Stimulated activated CD8-positive, alpha-beta memory T cell treated with anti-CD3 and anti-CD28 coated beads, Interleukin-7, amount 100 ng/mL, for 48 hours (primary cell): ENCODE measurements around the gene ADAMTS13.
A peak's percentile ranks its signal among the peaks of the same experiment; 100 is the strongest.
"Not testable (repeated sequence)": the region's sequence is repeated elsewhere in the genome, so short reads cannot be mapped to it uniquely, and the experiment has no call there.

Experiments
- DNase-seq, 2 donors: peaks; one replicate each; pipeline ENCODE4 v3.0.0-alpha.2; 2020; ENCODE audit warnings: low read depth in 1 of 2; ENCODE audit errors: extremely low read depth in 1 of 2

The ADAMTS13 gene

DNA sequence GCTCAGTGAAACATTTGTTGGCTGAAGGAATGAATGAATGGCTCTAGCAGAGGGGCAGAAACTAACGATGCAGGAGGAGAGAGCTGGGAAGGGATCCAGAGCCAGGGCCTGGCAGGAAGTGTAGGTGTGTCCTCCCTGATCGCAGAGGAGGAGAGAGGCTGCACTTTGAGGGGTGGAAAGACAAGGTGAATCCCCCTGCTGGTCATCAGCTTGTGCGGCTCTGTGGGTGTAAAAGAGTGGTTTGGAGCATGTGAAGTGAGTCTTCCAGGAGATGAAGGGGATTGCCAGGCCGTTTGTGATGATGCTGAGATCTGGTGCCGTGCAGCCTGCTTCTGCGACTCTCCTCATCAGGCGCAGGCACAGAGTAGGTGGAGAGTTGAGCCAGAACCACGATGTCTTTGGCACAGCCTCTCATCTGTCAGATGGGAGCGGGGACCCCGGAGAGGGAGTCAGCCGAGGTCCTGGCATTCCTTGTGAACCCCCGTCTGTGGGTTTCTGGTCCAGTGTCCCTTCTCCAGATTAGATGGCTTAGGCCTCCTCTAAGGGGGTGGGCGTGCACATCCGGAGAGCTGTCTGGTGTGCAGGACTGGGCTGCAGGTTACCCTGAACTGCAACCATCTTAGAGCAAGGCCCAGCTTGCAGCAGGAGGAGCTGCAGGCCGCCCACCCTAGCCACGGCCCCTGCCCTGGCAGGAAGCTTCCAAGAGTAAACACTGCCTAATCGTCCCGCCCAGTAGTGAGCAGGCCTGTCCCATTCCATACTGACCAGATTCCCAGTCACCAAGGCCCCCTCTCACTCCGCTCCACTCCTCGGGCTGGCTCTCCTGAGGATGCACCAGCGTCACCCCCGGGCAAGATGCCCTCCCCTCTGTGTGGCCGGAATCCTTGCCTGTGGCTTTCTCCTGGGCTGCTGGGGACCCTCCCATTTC lies at the start of gene ADAMTS13:
Gene ADAMTS13, plus strand, starts transcription at position 753 of the 928 bp plus-strand sequence. Its CDS starts 77 bp downstream, at position 830.
- peak; percentile 21 to 55 for DNase-seq

DNA sequence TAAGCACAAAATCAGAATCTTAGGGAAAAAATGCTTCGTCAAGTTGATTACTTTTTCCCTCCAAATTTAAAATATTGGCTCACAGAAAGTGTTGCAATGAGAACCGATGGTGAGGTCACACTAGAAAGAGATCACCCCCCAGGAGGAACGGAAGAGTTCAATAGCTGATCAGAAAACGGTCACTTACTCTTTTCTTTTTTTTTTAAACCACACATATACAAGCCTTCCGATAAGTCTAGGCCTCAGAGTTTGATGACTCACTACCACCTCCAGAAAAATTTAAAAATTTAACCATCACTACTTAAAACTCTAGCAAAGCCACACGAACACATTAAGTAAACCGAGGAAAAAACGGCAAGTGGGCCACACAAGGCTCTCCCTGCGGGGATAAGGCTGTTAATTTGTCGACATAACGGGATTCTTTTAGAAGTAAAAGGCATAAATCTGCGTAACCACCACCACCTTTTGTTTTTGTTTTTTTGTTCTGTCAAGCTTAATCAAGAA lies 47.5 kb upstream of the ADAMTS13 start:
- DNase-seq: no peak

DNA sequence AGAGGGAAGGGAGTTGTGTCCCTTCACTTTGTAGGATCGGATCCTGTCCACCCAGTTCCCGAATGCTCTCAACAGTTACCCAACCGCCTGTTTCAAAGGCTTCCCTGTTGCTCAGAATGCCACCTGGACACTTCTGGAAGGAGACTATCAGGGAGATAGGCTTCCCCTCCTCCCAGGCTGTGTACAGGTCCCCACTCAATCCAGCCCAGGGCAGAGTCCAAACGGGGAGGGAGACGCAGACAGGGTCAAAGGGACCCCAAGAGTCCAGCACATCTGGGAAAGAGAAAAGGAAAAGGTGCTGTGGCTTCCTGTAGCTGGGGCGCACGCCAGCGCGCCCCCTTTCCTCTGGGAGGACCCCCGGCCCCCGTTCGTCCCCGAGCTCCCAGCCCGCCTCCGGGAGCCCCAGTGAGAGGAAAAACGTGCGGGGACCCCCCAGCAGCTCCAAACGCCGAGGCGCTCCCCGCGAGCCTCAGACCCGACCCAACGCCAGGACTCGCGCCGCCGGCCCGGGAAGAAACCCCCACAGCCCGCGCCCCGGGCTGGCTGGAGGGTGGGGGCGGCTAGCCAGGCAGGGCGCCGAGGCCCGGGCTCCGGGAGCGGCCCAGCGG lies 46.9 kb upstream of the ADAMTS13 start:
- no peak for DNase-seq

DNA sequence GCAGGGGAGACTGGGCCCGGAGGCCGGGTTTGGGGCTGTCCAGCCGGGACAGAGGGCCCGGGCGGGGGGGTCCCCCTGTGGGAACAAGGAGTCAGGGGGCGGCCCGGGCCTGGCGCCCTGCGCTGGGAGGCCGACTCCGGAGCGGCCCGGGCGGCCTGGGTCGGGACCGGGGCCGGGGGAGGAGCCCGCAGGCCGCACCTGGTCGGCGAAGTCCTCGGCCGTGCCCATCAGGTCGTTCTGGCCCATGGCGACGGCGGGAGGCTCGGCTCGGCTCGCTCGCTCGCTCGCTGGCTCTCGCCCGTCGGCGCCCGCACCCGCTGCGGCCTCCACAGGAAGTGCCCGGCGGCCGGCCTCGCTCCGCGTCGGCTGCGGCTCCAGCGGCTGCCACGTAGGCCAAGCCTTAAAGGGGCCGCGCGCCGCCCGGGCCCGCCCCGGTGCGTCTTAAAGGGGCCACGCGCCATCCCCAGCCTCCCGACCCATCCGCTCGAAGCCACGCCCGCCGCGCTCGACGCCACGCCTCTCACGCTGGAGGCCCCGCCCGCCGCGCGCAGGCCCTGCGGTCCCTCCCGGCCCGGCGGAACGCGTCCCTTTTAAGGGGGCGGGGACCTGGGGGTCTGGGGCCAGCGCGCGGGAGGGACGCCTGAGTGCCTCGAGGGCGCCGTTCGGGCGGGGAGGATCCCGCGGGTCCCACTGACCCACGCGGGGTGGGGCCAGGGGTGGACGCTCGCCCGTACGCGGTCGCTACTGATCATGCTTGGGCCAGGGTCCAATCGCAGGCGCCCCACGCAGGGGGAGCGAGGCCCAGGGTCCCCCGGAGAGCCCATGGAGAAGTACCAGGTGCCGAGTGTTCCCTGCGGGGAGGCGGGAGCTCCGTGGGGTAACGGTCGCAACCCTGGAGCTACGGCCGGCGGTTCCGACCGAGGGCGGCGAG lies 46.2 kb upstream of the ADAMTS13 start, which contains the start of the genes STKLD1 and SURF4:
Gene STKLD1, plus strand, starts transcription at position 643 of the 931 bp plus-strand sequence. Its CDS starts 108 bp downstream, at position 751.
Gene SURF4, minus strand, starts transcription at position 337 of the 931 bp plus-strand sequence. Its CDS starts 91 bp downstream, at position 246.
- DNase-seq: peak; percentile 85 to 96

DNA sequence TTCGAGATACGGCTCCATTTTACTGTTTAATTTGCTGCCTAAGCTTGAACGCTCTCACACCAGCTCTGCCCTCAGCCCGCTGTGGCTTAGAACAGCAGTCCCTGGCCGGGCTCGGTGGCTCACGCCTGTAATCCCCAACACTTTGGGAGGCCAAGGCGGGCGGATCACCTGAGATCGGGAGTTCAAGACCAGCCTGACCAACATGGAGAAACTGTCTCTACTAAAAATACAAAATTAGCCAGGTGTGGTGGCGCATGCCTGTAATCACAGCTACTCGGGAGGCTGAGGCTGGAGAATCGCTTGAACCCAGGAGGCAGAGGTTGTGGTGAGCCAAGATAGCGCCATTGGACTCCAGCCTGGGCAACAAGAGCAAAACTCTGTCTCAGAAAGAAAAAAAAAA lies 44.9 kb upstream of the ADAMTS13 start:
- DNase-seq: not testable (repeated sequence)

DNA sequence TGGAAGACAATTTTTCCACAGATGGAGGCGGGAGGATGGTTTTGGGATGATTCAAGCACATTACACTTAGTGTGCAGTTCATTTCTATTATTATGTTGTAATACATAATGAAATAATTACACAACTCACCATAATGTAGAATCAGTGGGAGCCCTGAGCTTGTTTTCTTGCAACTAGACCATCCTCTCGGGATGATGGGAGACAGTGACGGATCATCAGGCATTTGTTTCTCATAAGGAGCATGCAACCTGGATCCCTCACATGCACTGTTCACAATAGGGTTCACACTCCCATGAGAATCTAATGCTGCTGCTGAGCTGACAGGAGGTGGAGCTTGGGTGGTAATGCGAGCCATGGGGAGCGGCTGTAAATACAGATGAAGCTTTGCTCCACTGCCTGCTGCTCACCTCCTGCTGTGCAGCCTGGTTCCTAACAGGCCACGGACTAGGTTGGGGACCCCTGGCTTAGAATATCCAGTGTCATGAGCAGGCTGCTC lies 44.4 kb upstream of the ADAMTS13 start:
- DNase-seq: no peak

DNA sequence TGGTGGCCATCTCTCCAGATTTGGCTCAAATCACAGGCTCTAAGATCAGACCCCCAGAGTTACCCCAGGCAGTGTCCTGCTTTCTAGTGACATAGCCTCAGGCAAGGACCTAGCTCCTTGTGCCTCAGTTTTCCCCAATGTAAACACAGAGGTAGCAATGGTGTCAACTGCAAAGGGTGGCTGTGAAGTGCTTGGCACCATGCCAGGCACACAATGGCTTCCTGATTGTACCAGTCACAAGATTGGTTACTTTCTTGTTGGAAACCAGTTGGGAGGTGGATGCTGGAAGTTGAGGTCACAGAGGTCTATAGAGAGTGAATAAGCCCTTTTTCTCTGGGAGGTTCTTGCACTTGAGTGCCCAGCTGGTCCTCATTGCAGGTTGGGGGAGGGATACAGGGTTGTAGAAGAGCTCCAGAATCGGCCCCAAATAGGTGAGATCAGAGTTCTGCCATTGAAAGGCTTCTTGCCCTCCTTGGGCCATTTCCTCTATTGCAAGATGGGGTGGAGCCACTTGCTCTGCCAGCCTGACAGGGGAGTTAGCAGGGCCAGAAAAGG lies 43.7 kb upstream of the ADAMTS13 start:
- no peak for DNase-seq

DNA sequence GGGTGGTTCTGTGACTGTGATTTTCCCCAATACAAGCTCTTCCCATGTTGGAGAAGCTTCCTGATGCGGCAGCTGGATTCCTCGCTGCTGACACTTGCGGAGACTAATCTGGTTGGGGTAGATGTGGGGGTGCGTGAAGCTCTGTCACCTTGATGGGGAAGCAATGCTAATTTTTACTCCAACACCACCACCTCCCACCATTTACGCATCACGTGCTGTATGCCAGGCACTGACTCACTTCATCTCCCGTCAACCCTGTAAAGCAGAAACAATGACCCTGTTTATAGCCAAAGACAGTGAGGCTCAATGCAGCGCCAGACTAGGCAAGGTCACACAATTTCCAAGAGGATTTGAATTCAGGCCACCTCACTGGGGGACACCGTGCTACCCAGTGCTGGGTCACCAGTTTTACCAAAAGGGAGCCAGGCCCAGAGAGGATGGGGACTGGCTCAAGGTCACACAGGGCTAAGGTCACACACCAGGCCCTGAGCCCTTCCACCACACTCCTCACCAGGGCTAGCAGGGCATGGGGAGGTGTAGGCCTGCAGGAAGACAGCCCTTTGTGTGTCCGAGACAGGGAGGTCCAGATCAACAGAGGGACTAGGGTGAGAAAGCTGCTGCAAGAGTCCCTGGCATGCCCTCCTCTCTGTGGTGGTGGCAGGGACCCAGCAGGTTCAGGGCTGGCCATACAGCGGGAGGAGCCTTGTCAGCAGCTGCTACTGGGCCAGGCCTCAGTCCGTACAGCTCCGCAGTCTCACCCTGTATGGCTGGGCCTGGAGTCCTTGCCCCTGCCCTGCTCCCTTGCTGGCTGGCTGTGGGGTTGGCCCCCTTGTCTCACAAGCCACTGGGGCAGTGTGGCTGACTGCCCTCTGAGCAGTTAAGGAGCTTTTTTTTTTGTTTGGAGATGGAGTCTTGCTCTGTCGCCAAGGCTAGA lies 42.7 kb upstream of the ADAMTS13 start:
- no peak for DNase-seq

DNA sequence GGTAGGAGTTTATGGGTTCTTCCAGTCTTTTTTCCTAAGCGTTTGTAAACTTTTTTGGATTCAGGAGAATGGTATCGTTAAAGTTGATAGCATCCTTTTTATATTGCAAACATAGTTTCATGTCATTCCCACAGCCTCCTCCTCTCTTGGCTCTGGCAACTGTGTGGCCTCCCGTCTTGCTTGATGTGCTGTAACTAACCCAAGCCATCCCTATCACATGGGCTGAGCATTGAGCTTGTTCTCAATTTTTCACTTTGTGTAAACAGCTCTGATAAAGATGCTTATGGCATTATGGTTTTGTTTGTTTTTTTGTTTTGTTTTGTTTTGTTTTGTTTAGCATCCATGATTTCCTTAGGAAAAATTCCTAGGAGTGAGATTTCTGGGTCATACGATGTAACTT lies 41.4 kb upstream of the ADAMTS13 start:
- DNase-seq: no peak

DNA sequence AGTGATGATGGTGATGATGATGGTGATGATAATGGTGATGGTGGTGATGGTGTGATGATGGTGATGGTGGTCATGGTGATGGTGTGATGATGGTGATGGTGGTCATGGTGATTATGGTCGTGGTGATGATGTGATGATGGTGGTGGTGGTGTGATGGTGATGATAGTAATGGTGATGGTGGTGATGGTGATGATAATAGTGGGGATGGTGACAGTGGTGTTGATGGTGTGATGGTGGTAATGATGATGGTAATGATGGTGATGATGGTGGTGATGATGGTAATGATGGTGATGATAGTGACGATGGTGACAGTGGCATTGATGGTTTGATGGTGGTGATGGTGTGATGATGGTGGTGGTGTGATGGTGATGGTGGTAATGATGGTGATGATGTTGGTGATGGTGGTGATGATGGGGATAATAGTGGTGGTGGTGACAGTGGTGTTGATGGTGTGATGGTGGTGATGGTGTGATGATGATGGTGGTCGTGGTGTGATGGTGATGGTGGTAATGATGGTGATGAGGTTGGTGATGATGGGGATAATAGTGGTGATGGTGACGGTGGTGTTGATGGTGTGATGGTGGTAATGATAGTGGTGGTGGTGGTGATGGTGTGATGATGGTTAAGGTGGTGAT lies 39.5 kb upstream of the ADAMTS13 start:
- DNase-seq: no peak

DNA sequence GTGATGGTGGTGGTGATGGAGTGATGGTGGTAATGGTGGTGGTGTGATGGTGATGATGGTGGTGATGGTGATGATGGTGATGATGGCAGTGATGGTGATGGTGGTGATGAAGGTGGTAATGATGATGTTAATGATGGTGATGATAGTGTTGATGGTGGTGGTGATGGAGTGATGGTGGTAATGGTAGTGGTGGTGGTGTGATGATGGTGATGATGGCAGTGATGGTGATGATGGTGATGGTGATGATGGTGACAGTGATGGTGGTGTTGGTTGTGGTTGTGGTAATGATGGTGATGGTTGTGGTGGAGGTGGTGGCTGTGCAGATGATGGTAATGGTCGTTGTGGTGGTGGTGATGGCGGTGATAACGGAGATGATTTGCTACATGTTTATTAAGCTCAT lies 38.7 kb upstream of the ADAMTS13 start:
- no peak for DNase-seq

DNA sequence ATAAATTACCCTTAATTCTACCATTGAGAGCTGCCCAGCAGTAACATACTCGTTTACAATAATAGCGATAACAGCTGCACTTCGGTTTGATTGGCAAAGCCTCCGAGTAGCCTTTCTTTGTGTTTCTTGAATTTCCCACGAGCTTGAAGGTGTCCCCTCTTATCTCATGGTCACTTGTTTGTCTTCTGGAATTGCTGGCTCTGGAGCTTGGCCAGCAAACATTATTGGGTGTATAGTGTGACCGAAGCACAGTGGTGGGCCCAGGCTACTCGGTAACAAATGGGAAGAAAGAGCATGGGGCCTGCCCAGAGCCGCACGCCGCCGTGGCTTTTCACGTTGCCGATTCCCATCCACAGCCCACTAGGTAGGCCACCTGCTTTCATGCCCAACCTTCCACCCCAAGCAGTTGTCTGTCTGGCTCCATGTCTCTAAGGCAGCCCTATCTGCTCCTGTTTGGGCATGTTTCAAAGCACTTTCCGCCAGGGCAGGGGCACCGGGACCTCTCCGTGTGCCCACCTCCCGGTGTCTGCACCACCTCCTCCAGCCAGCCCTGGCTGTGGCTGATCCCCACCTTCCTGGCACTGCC lies 37.3 kb upstream of the ADAMTS13 start:
- DNase-seq: no peak

DNA sequence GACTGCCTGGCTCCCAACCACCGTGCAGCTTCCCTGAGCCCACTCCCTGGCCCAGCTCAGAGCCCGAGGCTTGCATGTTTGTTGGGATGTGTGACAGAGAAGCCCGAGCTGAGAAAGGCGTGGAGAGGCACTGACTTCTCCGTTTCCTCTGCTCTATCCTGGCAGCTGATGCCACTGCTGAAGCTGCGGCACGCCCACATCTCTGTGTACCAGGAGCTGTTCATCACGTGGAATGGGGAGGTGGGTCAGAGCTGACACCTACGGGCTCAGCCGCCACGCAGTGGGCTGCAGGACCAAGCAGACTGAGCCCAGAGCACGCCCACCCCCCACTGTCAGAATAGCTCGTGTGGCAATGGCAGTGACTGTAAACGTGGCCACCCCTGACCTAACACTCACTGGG lies 36.7 kb upstream of the ADAMTS13 start:
- no peak for DNase-seq

DNA sequence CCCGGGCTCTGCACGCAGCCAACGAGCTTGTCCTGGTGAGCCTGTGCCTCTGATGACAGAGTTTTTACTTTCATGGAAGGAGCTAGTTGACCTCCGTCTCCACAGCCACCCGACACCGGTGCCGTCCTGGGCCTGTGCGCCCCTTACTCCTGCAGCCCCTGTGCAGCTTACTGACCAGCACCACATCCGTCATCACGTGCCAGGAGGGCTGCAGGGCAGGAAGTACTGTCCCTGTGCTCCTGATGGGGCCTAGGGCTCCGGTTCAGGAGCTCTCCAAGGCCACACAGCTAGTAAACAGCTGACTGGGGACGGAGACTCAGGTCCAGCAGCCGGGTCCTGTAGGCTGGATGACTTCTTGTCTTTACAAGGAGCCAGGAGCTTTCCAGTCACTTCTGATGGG lies 35.8 kb upstream of the ADAMTS13 start:
- DNase-seq: no peak

DNA sequence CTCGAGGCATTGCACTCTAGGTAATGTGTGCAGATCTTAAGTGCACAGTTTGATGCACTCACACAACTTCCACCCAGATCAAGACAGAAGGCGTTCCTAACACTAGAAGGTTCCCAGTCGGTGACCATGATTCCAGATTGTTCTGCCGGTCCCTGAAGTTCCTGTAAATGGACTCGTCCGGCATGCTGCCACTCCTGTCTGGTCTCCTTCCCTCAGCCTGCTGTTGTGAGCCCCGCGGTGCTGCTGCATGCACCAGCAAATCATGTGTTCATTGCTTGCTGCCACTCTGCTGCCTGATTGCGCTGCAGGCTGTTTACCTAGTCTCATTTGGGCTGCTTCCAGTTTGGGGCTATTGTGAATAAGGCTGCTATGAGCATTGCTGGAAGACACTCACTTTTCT lies 34.5 kb upstream of the ADAMTS13 start:
- DNase-seq: no peak

DNA sequence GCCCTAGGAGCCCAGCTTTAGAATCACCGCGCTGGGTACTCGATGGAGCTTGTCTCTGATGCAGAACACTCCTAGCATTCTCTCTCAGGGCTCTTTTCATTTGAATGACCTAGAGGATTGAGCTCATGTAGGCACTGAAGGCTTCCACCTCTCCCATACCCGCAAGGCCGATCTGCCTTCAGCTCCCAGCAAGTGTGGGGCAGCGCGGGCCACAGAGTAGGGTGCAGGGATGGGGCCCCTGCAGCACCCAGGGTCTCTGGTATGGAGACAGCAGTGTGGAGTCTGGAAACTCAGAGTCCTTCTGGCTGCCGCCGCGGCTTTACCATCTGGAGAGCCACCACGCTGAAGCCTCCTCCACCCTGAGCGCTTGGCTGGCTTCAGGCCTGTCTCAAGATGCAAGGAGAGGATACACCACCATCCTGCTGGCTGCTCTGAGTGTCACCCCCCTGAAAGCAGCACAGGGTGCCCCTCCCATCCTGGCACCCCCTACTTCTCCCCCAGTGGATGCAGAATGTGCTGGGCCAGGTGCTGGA lies 33.1 kb upstream of the ADAMTS13 start:
- no peak for DNase-seq

DNA sequence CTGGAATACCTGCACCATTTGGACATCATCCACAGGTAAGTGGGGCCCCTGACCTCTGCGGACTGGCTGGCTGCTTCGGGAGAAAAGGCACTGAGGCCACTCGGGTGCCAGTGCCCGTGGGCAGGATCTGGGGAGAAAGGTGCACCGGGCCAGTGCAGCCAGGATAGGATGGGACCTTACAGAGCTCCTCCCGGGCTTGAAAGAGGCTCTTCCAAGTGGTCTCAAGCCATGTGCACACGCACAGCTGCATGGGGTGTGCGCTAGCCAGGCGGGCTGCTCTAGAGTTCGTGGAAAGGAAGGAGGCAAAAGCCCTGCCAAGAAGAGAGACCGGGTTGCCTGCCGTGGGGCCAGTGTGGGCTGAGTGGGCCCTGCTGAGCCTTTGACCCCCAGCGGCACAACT lies 32.6 kb upstream of the ADAMTS13 start:
- DNase-seq: no peak

DNA sequence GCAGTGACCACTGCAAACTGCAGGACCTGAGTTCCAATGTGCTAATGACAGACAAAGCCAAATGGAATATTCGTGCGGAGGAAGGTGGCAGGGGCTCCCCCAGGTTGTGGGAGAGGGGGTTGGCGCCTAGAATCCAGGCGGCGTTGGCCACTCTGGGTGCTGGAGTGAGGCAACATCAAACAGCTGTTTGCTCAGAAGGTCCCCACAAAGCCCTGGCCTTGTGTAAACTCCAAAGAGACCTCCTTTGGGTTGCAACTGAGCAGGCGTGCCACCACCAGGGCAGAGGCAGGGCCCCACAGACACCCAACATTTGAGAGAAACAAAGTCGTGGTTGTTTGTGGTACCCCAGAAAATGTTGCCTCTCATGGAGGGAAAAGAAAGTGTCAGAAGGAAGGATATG lies 31.5 kb upstream of the ADAMTS13 start:
- DNase-seq: no peak
